ENCODE measurements around the gene TMED7.

Gene TMED7

GRCh38 chr5:115626445-115626823, 598 bp upstream of the TMED7 start:
- DNase-seq, result no peak

GRCh38 chr5:115624994-115625393, 842 bp downstream of the TMED7 start:
- no peak for DNase-seq

- DNase-seq, result no peak
Observed at GRCh38 chr5:115623658-115624057, 2.2 kb downstream of the TMED7 start.

- no peak for DNase-seq
Observed at GRCh38 chr5:115621365-115621900, 4.4 kb downstream of the TMED7 start.

- DNase-seq, result no peak
Observed at GRCh38 chr5:115616892-115617291, 8.9 kb downstream of the TMED7 start.

GRCh38 chr5:115616472-115616871, 9.4 kb downstream of the TMED7 start:
- DNase-seq, result no peak

- DNase-seq, result no peak
Observed at GRCh38 chr5:115611873-115612272, 14.0 kb downstream of the TMED7 start.

- DNase-seq, result no peak
Observed at GRCh38 chr5:115607935-115608334, 17.9 kb downstream of the TMED7 start.

GRCh38 chr5:115605436-115605835, 20.4 kb downstream of the TMED7 start:
- no peak for DNase-seq

GRCh38 chr5:115602591-115603125, 23.2 kb downstream of the TMED7 start:
- DNase-seq, result no peak

- peak; percentile 6 for DNase-seq
Observed at GRCh38 chr5:115601701-115602590, 23.9 kb downstream of the TMED7 start, which contains the start of gene TICAM2. TSS of gene TICAM2 (minus strand) at chr5:115602479. CDS start at chr5:115581256, 21,223 bp downstream.

- DNase-seq, result no peak
Observed at GRCh38 chr5:115600766-115601165, 25.1 kb downstream of the TMED7 start.

GRCh38 chr5:115599924-115600323, 25.9 kb downstream of the TMED7 start:
- DNase-seq, result no peak

- no peak for DNase-seq
Observed at GRCh38 chr5:115599502-115599901, 26.3 kb downstream of the TMED7 start.

GRCh38 chr5:115594128-115595047, 31.4 kb downstream of the TMED7 start:
- no peak for DNase-seq

GRCh38 chr5:115589043-115589442, 36.8 kb downstream of the TMED7 start:
- no peak for DNase-seq

GRCh38 chr5:115588640-115589039, 37.2 kb downstream of the TMED7 start:
- DNase-seq, result no peak

GRCh38 chr5:115586525-115587146, 39.2 kb downstream of the TMED7 start:
- no peak for DNase-seq

- no peak for DNase-seq
Observed at GRCh38 chr5:115585265-115585664, 40.6 kb downstream of the TMED7 start.

GRCh38 chr5:115584501-115584900, 41.3 kb downstream of the TMED7 start:
- no peak for DNase-seq

GRCh38 chr5:115583474-115583873, 42.4 kb downstream of the TMED7 start:
- DNase-seq, result no peak

GRCh38 chr5:115580941-115581340, 44.9 kb downstream of the TMED7 start:
- no peak for DNase-seq

GRCh38 chr5:115579747-115580173, 46.1 kb downstream of the TMED7 start:
- DNase-seq, result no peak
